Naive B cell (primary cell): ENCODE measurements around the gene ADSL. TPM values are rescaled to one million over a fixed set of nuclear protein-coding genes. Genes with fewer than 3 reads are reported as not detected.

ENCODE experiments used
- ATAC-seq, 2 donors: fragments of 150-1000 bp; cut with Tn5 transposase; 2 replicates each; pipeline ENCODE4 v1.10.0; 2021; ENCODE audit warnings: low read depth in 2 of 2, mild to moderate bottlenecking in 2 of 2, moderate library complexity in 2 of 2
- DNase-seq: peaks from one replicate; pipeline ENCODE4 v3.0.0; 2022
- H3K27ac Mint-ChIP-seq, 6 donors: one replicate each; pipeline ENCODE4 v1.8.0; 2020 to 2022; ENCODE audit warnings: mild to moderate bottlenecking in 6 of 6, mixed read lengths in 6 of 6, moderate library complexity in 5 of 6, inconsistent platforms in 2 of 6
- H3K27me3 Mint-ChIP-seq, 3 donors: one replicate each; pipeline ENCODE4 v1.8.0; 2021 to 2022; ENCODE audit warnings: mixed read lengths in 3 of 3, mild to moderate bottlenecking in 1 of 3
- H3K36me3 Mint-ChIP-seq, 2 donors: one replicate each; pipeline ENCODE4 v1.8.0; 2020 to 2022; ENCODE audit warnings: mixed read lengths in 2 of 2, inconsistent platforms in 1 of 2, mild to moderate bottlenecking in 1 of 2
- H3K4me1 Mint-ChIP-seq, 3 donors: one replicate each; pipeline ENCODE4 v1.8.0; 2020 to 2022; ENCODE audit warnings: mixed read lengths in 3 of 3, inconsistent platforms in 1 of 3, mild to moderate bottlenecking in 1 of 3, moderate library complexity in 1 of 3
- H3K4me3 Mint-ChIP-seq, 8 donors: one replicate each; pipeline ENCODE4 v1.8.0; 2020 to 2022; ENCODE audit warnings: mild to moderate bottlenecking in 8 of 8, mixed read lengths in 8 of 8, moderate library complexity in 8 of 8, inconsistent platforms in 2 of 8
- H3K9me3 Mint-ChIP-seq, 7 donors: one replicate each; pipeline ENCODE4 v1.8.0; 2020 to 2022; ENCODE audit warnings: mixed read lengths in 7 of 7, mild to moderate bottlenecking in 5 of 7, inconsistent platforms in 2 of 7, moderate library complexity in 1 of 7
- polyA plus RNA-seq, 6 donors: library from polyadenylated mRNA; unstranded; fragments of 300-500 nt; fragmentation: Illumina TruSeq; gene quantifications; one replicate each; pipeline ENCODE4 v1.2.3, GENCODE V29; 2021; ENCODE audit warnings: low read depth in 6 of 6

The ADSL gene
- polyA plus RNA-seq, 6 donors from 2014 or later: 44.4 to 73.3 (median 55.6) TPM

DNA sequence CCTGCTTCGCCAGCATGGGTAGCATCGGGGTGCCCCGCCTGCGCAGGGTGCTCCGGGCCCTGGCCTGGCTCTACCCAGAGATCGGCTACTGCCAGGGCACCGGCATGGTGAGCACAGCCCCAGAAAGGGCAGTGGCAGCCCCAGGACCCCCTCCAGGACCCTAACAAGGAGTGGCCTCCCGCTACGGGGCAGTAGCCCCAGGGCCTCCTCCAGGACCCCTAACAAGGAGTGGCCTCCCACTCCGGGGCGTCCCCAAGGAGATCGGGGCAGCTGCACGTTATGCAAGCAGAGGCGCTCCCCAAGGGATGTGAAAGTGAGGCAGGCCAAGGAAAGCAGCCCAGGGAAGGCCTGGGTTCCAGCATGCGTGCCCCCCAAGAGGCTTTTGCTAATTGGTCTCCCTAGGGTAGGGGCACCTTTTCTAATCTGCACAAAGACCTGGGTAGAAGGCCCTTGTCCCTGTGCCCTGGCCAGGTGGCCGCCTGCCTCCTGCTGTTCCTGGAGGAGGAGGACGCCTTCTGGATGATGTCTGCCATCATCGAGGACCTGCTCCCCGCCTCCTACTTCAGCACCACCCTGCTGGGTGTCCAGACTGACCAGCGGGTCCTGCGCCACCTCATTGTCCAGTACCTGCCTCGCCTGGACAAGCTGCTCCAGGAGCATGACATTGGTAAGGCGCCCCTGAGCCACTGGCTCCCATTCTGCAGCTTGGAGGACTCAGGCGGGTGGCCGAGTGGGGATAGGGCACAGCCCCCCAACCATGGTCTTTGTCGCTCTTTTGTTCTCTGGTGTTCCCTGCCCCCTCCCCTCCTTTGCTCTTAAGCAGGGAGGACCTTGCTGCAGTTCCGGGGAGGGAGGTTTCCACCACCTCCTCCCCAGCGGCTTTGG, 59.1 kb downstream of the ADSL start:
- ATAC-seq (no peak), DNase-seq (no peak)
- Mint-ChIP-seq H3K27ac (peak overlapping the region in 1 of 6 donors; percentile 42), H3K27me3 (no peaks in the 10 kb centered on the region), H3K4me1 (peaks cover 27 to 49% (median 43%) of the 10 kb centered on the region in 3 donors), H3K4me3 (peak overlapping the region in 1 of 8 donors; percentile 16), H3K36me3 (peaks cover 0 to 10% of the 10 kb centered on the region in 2 donors), H3K9me3 (no peaks in the 10 kb centered on the region)

DNA sequence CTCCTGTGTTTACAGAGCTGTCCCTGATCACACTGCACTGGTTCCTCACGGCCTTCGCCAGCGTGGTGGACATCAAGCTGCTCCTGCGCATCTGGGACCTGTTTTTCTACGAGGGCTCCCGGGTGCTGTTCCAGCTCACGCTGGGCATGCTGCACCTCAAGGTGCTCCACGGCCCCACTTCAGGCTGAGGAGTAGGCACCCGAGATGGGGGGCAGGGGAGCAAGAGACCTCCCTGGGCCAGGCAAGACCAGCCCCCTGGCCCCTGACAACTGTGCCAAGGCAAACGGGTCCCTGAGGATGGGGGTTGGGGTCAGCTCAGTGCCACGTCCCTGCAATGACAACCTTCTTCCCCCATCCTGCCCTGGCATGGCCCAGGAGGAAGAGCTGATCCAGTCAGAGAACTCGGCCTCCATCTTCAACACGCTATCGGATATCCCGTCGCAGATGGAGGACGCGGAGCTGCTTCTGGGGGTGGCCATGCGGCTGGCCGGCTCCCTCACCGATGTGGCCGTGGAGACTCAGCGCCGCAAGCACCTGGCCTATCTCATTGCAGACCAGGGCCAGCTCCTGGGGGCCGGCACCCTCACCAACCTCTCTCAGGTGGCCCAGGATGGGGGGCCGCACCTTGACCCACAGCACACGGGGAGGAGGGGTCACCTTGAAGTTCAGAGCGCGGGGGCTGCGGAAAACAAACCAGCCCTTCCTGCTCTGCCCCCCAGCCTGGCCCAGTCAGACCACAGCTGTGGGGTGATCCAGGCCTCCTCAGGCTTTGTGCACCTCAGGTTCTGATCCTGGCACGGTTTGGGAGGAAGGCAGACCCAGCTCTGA, 60.0 kb downstream of the ADSL start:
- H3K36me3 Mint-ChIP-seq: peaks cover 0 to 10% of the 10 kb centered on the region in 2 donors
- no peaks in the 10 kb centered on the region for H3K9me3 Mint-ChIP-seq
- no peak for ATAC-seq
- H3K27ac Mint-ChIP-seq: peak overlapping the region in 2 of 6 donors; percentile 42 to 57
- no peak for DNase-seq
- no peak overlapping the region for H3K4me3 Mint-ChIP-seq
- H3K4me1 Mint-ChIP-seq: peaks cover 21 to 44% (median 43%) of the 10 kb centered on the region in 3 donors
- no peaks in the 10 kb centered on the region for H3K27me3 Mint-ChIP-seq

- Mint-ChIP-seq H3K9me3 (no peaks in the 10 kb centered on the region), H3K36me3 (peaks cover 0 to 10% of the 10 kb centered on the region in 2 donors), H3K4me3 (peak overlapping the region in 1 of 8 donors; percentile 56), H3K27me3 (no peaks in the 10 kb centered on the region), H3K27ac (peak overlapping the region in 2 of 6 donors; percentile 19 to 67), H3K4me1 (peaks cover 21 to 44% (median 41%) of the 10 kb centered on the region in 3 donors)
- DNase-seq (no peak), ATAC-seq (no peak)
These were observed 60.9 kb downstream of the ADSL start for GRCh38 chr22:40407021-40407761.

GRCh38 chr22:40407831-40408717, 61.8 kb downstream of the ADSL start:
- H3K36me3 Mint-ChIP-seq: peaks cover 5 to 9% of the 10 kb centered on the region in 2 donors
- ATAC-seq (no peak), DNase-seq (no peak)
- H3K4me1 Mint-ChIP-seq: peaks cover 19 to 42% (median 40%) of the 10 kb centered on the region in 3 donors
- H3K9me3 Mint-ChIP-seq: peaks cover 0 to 1% (median 0%) of the 10 kb centered on the region in 7 donors
- no peak overlapping the region for H3K4me3 Mint-ChIP-seq
- H3K27ac Mint-ChIP-seq: peak overlapping the region in 5 of 6 donors; percentile 19 to 67 (median 37)
- no peaks in the 10 kb centered on the region for H3K27me3 Mint-ChIP-seq

- no peak for ATAC-seq
- Mint-ChIP-seq H3K9me3 (peaks cover 0 to 1% (median 0%) of the 10 kb centered on the region in 7 donors), H3K27me3 (no peaks in the 10 kb centered on the region), H3K27ac (peak overlapping the region in 4 of 6 donors; percentile 26 to 81 (median 50)), H3K36me3 (peaks cover 0 to 5% of the 10 kb centered on the region in 2 donors), H3K4me3 (no peak overlapping the region), H3K4me1 (peaks cover 15 to 40% (median 39%) of the 10 kb centered on the region in 3 donors)
- no peak for DNase-seq
These were observed 62.7 kb downstream of the ADSL start for GRCh38 chr22:40408718-40409612.

DNA sequence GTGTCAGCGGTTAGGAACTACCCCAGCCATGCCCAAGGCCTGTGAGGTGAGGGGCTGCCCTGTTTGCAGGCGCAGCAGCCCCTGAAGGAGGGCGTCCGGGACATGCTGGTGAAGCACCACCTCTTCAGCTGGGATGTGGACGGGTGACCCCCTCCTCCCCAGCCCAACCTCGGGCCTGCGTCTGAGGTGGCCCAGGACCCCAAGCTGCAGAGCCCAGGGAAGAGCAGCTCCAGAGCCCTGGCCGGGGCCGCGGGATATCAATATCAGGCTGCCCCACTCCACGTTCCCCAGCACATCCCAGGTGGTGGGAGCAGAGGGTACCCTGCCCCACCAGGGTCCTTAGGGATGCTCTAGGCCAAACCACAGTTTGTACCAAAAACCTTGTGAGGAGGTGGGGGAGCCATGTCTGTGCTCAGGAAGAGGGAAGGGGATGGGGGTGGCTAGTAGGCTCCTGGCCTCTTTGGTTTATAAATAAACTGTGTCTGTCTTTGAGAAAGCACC, 63.4 kb downstream of the ADSL start:
- ATAC-seq (no peak), DNase-seq (no peak)
- Mint-ChIP-seq H3K36me3 (peaks cover 0 to 5% of the 10 kb centered on the region in 2 donors), H3K27ac (peak overlapping the region in 1 of 6 donors; percentile 26), H3K9me3 (peaks cover 0 to 1% (median 0%) of the 10 kb centered on the region in 7 donors), H3K27me3 (no peaks in the 10 kb centered on the region), H3K4me1 (peaks cover 22 to 46% (median 42%) of the 10 kb centered on the region in 3 donors), H3K4me3 (no peak overlapping the region)

GRCh38 chr22:40410272-40410671, 64.0 kb downstream of the ADSL start:
- Mint-ChIP-seq H3K4me3 (no peak overlapping the region), H3K27me3 (no peaks in the 10 kb centered on the region), H3K27ac (peak overlapping the region in 2 of 6 donors; percentile 47 to 81), H3K36me3 (peaks cover 0 to 5% of the 10 kb centered on the region in 2 donors), H3K4me1 (peaks cover 28 to 52% (median 48%) of the 10 kb centered on the region in 3 donors), H3K9me3 (peaks cover 0 to 1% (median 0%) of the 10 kb centered on the region in 7 donors)
- no peak for ATAC-seq
- no peak for DNase-seq

GRCh38 chr22:40410731-40411505, 64.6 kb downstream of the ADSL start:
- ATAC-seq (no peak), DNase-seq (no peak)
- Mint-ChIP-seq H3K4me1 (peaks cover 35 to 58% (median 55%) of the 10 kb centered on the region in 3 donors), H3K36me3 (peaks cover 0 to 5% of the 10 kb centered on the region in 2 donors), H3K9me3 (peaks cover 0 to 1% (median 0%) of the 10 kb centered on the region in 7 donors), H3K27ac (peak overlapping the region in 2 of 6 donors; percentile 12 to 75), H3K27me3 (no peaks in the 10 kb centered on the region), H3K4me3 (no peak overlapping the region)

DNA sequence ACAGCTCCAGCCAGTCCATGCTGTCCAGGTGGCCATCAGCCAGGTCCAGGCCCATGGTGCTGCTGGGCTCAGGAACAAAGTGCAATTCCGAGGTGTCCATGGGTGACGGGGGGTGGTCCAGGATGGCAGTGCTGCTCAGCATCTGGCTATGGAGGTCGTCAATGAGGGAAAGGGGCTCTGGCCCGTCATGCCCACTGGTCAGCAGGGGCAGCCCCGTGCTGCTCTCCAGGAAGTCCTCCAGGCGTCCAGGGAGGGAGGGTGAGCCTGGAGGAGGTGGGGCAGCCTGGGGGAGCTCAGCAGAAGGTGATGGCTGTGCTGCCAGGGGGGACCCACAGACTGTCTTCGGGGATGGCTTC, 65.2 kb downstream of the ADSL start:
- Mint-ChIP-seq H3K27me3 (no peaks in the 10 kb centered on the region), H3K27ac (peak overlapping the region in 2 of 6 donors; percentile 44 to 98), H3K9me3 (peaks cover 0 to 1% (median 0%) of the 10 kb centered on the region in 7 donors), H3K36me3 (peaks cover 0 to 5% of the 10 kb centered on the region in 2 donors), H3K4me3 (peak overlapping the region in 2 of 8 donors; percentile 25 to 55), H3K4me1 (peaks cover 40 to 64% (median 60%) of the 10 kb centered on the region in 3 donors)
- ATAC-seq (no peak), DNase-seq (no peak)

GRCh38 chr22:40412441-40412840, 66.1 kb downstream of the ADSL start:
- Mint-ChIP-seq H3K27me3 (no peaks in the 10 kb centered on the region), H3K27ac (peak overlapping the region; percentile 14 to 98 (median 50)), H3K36me3 (peaks cover 0 to 5% of the 10 kb centered on the region in 2 donors), H3K9me3 (peaks cover 0 to 1% (median 0%) of the 10 kb centered on the region in 7 donors), H3K4me1 (peaks cover 48 to 73% (median 70%) of the 10 kb centered on the region in 3 donors), H3K4me3 (peak overlapping the region; percentile 48 to 85 (median 72))
- DNase-seq (peak; percentile 71), ATAC-seq (peak; percentile 71 to 73)
